ENCODE measurements around the gene DCTPP1. TPM values are rescaled to one million over a fixed set of nuclear protein-coding genes. Genes with fewer than 3 reads are reported as not detected.
"Not testable (repeated sequence)": the region's sequence is repeated elsewhere in the genome, so short reads cannot be mapped to it uniquely, and the experiment has no call there.

The DCTPP1 gene
- total RNA-seq, 2 donors from 2014 or later = 60.9 to 173 TPM

GRCh38 chr16:30458561-30459394 lies 28.9 kb upstream of the DCTPP1 start:
- H3K9me3 Mint-ChIP-seq = no peaks in the 10 kb centered on the region
- peaks cover 9% of the 10 kb centered on the region for H3K36me3 Mint-ChIP-seq (ENCODE audit: low read depth)
- H3K27me3 Mint-ChIP-seq = no peaks in the 10 kb centered on the region
- peak overlapping the region; percentile 95 for H3K27ac Mint-ChIP-seq
- H3K4me1 Mint-ChIP-seq = peaks cover 24% of the 10 kb centered on the region
- H3K4me3 Mint-ChIP-seq = peak overlapping the region; percentile 79
- ATAC-seq (replicated peaks) = peak; percentile 98

GRCh38 chr16:30457743-30458560 lies 28.1 kb upstream of the DCTPP1 start:
- H3K36me3 Mint-ChIP-seq (ENCODE audit: low read depth) = peaks cover 9% of the 10 kb centered on the region
- H3K4me3 Mint-ChIP-seq = peak overlapping the region; percentile 79
- H3K9me3 Mint-ChIP-seq = no peaks in the 10 kb centered on the region
- peak overlapping the region; percentile 95 for H3K27ac Mint-ChIP-seq
- peaks cover 24% of the 10 kb centered on the region for H3K4me1 Mint-ChIP-seq
- ATAC-seq (replicated peaks) = no peak
- H3K27me3 Mint-ChIP-seq = no peaks in the 10 kb centered on the region

GRCh38 chr16:30457256-30457655 lies 27.4 kb upstream of the DCTPP1 start:
- peak overlapping the region; percentile 79 for H3K4me3 Mint-ChIP-seq
- no peaks in the 10 kb centered on the region for H3K9me3 Mint-ChIP-seq
- H3K4me1 Mint-ChIP-seq = peaks cover 24% of the 10 kb centered on the region
- no peak overlapping the region for H3K27ac Mint-ChIP-seq
- no peaks in the 10 kb centered on the region for H3K27me3 Mint-ChIP-seq
- H3K36me3 Mint-ChIP-seq (ENCODE audit: low read depth) = peaks cover 9% of the 10 kb centered on the region
- no peak for ATAC-seq (replicated peaks)

DNA sequence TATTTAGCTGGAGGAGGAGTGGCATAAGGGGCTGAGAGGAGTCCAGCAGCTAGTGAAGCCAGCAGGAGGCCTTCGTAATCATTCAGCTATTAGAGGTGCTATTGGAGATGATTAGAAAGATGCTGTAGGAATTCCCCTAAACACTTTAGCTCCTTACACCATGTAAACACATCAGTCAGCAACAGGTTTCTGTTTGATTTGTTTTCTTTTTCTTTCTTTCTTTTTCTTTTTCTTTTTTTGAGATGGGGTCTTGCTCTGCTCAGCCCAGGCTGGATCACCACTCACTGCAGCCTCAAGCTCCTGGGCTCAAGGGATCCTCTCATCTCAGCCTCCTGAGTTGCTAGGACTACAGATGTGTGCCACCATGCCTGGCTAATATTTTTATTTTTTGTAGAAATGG lies 26.5 kb upstream of the DCTPP1 start:
- peaks cover 24% of the 10 kb centered on the region for H3K4me1 Mint-ChIP-seq
- no peaks in the 10 kb centered on the region for H3K9me3 Mint-ChIP-seq
- H3K4me3 Mint-ChIP-seq = peak overlapping the region; percentile 79
- H3K27me3 Mint-ChIP-seq = no peaks in the 10 kb centered on the region
- peaks cover 9% of the 10 kb centered on the region for H3K36me3 Mint-ChIP-seq (ENCODE audit: low read depth)
- H3K27ac Mint-ChIP-seq = peak overlapping the region; percentile 82
- no peak for ATAC-seq (replicated peaks)

DNA sequence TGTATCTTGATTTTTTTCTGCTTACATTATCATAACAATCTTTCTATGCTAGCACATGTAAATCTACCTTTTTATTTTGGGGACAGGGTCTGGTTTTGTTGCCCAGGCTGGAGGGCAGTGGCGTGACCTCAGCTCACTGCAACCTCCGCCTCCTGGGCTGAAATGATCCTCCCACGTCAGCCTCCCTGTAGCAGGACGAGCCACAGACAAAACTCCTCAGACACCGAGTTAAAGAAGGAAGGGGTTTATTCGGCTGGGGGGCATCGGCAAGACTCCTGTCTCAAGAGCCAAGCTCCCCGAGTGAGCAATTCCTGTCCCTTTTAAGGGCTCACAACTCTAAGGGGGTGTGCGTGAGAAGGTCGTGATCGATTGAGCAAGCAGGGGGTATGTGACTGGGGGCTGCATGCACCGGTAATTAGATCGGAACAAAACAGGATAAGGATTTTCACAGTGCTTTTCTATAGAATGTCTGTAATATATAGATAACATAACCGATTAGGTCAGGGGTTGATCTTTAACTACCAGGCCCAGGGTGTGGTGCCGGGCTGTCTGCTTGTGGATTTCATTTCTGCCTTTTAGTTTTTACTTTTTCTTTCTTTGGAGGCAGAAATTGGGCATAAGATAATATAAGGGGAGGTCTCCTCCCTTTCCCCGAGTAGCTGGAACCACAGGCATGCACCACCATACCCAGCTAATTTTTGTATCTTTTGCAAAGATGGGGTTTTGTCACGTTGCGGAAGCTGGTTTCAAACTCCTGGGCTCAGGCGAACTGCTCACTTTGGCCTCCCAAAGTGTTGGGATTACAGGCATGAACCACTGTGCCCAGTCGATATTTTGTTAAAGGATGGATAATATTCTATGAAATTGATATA lies 23.1 kb upstream of the DCTPP1 start:
- H3K36me3 Mint-ChIP-seq (ENCODE audit: low read depth); H3K27me3 Mint-ChIP-seq; H3K9me3 Mint-ChIP-seq; H3K4me3 Mint-ChIP-seq; ATAC-seq (replicated peaks); H3K27ac Mint-ChIP-seq: not testable (repeated sequence)
- H3K4me1 Mint-ChIP-seq = peaks cover 18% of the 10 kb centered on the region

DNA sequence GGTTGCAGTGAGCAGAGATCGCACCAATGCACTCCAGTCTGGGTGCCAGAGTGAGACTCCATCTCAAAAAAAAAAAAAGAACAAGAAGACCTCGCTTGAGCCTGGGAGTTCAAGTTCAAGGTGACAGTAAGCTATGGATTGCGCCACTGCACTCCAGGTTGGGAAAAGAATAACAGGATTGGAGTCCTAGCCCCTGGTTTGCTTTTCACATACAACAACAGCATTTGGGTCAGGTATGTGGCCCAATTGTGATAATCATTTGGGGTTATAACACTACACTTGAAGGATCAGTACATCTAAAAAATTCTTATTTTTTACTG lies 19.2 kb upstream of the DCTPP1 start:
- H3K4me1 Mint-ChIP-seq = peaks cover 16% of the 10 kb centered on the region
- no peaks in the 10 kb centered on the region for H3K27me3 Mint-ChIP-seq
- no peak overlapping the region for H3K27ac Mint-ChIP-seq
- peaks cover 3% of the 10 kb centered on the region for H3K9me3 Mint-ChIP-seq
- ATAC-seq (replicated peaks) = no peak
- H3K4me3 Mint-ChIP-seq = no peak overlapping the region
- H3K36me3 Mint-ChIP-seq (ENCODE audit: low read depth) = peaks cover 18% of the 10 kb centered on the region

DNA sequence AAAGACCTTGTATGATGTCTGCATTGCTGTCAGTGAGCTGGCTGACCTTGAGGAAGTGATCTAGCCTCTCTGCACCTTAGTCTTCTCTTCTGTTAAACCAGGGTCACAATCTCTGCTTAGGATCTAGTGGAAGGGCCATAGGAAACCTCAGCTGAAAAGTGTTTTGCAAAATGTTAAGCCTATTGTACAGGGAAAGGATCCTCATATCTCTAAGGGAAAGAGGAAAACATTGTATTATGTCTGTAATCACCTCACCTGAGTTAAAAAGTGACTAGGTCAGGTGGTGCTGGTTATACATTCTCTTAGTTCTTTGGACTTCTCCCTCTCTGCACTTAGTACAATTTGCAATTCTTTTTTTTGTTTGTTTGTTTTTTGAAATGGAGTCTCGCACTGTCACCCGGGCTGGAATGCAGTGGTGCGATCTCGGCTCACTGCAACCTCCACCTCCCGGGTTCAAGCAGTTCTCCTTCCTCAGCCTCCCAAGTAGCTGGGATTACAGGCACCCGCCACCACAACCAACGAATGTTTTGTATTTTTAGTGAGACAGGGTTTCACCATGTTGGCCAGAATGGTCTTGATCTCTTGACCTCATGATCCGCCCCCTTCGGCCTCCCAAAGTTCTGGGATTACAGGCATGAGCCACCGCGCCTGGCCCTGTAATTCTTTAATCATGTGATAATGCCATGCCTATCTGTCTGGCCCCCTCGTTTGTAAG lies 17.8 kb upstream of the DCTPP1 start:
- no peak for ATAC-seq (replicated peaks)
- Mint-ChIP-seq H3K9me3 (peaks cover 3% of the 10 kb centered on the region), H3K36me3 (ENCODE audit: low read depth) (peaks cover 31% of the 10 kb centered on the region), H3K4me1 (peaks cover 28% of the 10 kb centered on the region), H3K27ac (no peak overlapping the region), H3K27me3 (no peaks in the 10 kb centered on the region), H3K4me3 (no peak overlapping the region)

GRCh38 chr16:30446203-30446595 lies 16.4 kb upstream of the DCTPP1 start:
- Mint-ChIP-seq H3K4me3 (peak overlapping the region; percentile 91), H3K27me3 (no peaks in the 10 kb centered on the region)

GRCh38 chr16:30445408-30446202 lies 15.8 kb upstream of the DCTPP1 start, which contains the start of gene SEPHS2:
Gene SEPHS2, minus strand, starts transcription at chr16:30445874. Its CDS starts 147 bp downstream, at chr16:30445727.
- peak; percentile 97 for ATAC-seq (replicated peaks)
- no peaks in the 10 kb centered on the region for H3K27me3 Mint-ChIP-seq
- peak within 1 kb of the TSS; percentile 91 for H3K4me3 Mint-ChIP-seq
- H3K9me3 Mint-ChIP-seq = peaks cover 3% of the 10 kb centered on the region
- H3K27ac Mint-ChIP-seq = peak within 1 kb of the TSS; percentile 90
- H3K4me1 Mint-ChIP-seq = peaks cover 26% of the 10 kb centered on the region
- H3K36me3 Mint-ChIP-seq (ENCODE audit: low read depth) = peaks cover 31% of the 10 kb centered on the region

More at GRCh38 chr16:30446203-30446595, 16.4 kb upstream of the DCTPP1 start:
- Mint-ChIP-seq H3K36me3 (ENCODE audit: low read depth) (peaks cover 31% of the 10 kb centered on the region), H3K9me3 (peaks cover 3% of the 10 kb centered on the region), H3K27ac (peak overlapping the region; percentile 90), H3K4me1 (peaks cover 28% of the 10 kb centered on the region)
- no peak for ATAC-seq (replicated peaks)

DNA sequence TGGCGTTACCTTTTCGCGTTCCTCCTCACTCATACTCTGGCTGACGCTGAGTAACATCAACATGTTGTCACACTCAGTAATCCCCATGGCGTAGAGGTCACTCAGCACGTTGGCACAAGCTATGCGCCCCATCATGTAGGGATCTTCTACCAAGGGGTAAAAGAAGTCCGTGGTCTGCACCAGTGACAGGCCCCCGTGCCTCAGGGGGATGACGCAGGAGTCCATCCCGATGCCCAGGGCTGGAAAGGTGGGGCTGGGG lies 15.2 kb upstream of the DCTPP1 start:
- no peaks in the 10 kb centered on the region for H3K27me3 Mint-ChIP-seq
- no peak for ATAC-seq (replicated peaks)
- H3K27ac Mint-ChIP-seq = peak overlapping the region; percentile 63
- H3K4me3 Mint-ChIP-seq = peak overlapping the region; percentile 91
- peaks cover 22% of the 10 kb centered on the region for H3K4me1 Mint-ChIP-seq
- peaks cover 31% of the 10 kb centered on the region for H3K36me3 Mint-ChIP-seq (ENCODE audit: low read depth)
- peaks cover 3% of the 10 kb centered on the region for H3K9me3 Mint-ChIP-seq

- H3K4me3 Mint-ChIP-seq = peak overlapping the region; percentile 91
- no peak for ATAC-seq (replicated peaks)
- no peaks in the 10 kb centered on the region for H3K27me3 Mint-ChIP-seq
- peaks cover 31% of the 10 kb centered on the region for H3K36me3 Mint-ChIP-seq (ENCODE audit: low read depth)
- H3K27ac Mint-ChIP-seq = peak overlapping the region; percentile 63
- peaks cover 22% of the 10 kb centered on the region for H3K4me1 Mint-ChIP-seq
- H3K9me3 Mint-ChIP-seq = peaks cover 3% of the 10 kb centered on the region
These were observed 14.7 kb upstream of the DCTPP1 start for GRCh38 chr16:30444231-30445148.

- Mint-ChIP-seq H3K4me1 (peaks cover 22% of the 10 kb centered on the region), H3K4me3 (peak overlapping the region; percentile 91), H3K36me3 (ENCODE audit: low read depth) (peaks cover 31% of the 10 kb centered on the region), H3K27me3 (no peaks in the 10 kb centered on the region), H3K9me3 (peaks cover 3% of the 10 kb centered on the region), H3K27ac (peak overlapping the region; percentile 48)
- ATAC-seq (replicated peaks) = no peak
These were observed 13.8 kb upstream of the DCTPP1 start for GRCh38 chr16:30443631-30444030.

All from activated T-helper 17 cell treated with anti-CD3 and anti-CD28 coated beads, Interleukin-2, amount 50 U/mL, for 72 hours (primary cell).